Activated CD8-positive, alpha-beta memory T cell treated with anti-CD3 and anti-CD28 coated beads, Interleukin-2, amount 50 U/mL, for 4 hours (primary cell): Measurements from ENCODE around the gene ZDHHC20.
A peak's percentile ranks its signal among the peaks of the same experiment; 100 is the strongest.

Experiments used
- DNase-seq: peaks from one replicate; pipeline ENCODE4 v3.0.0-alpha.2; 2020

Gene ZDHHC20

GRCh38 chr13:21360463-21360862, 98.6 kb downstream of the ZDHHC20 start:
- DNase-seq, result no peak

- DNase-seq, result no peak
Measured at GRCh38 chr13:21359855-21360254, 99.2 kb downstream of the ZDHHC20 start.

DNA sequence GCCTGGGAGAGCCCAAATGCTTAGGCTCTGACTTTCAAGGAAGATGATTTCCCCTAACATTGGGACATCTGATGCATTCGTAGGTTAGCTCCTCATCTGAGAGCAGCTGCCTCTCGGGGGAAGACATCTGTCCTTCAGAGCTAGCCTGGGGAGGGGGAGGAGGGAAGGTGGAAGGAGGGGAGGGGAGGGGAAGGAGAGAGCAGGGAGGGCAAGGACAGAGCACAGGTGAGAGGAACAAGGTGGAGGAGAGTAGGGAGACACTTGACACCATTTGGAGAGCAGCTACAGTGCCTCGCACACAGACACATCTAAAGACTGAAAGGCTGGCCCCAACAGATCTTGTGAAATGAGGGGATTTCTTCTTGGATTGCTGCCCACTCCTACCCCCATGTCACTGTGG, 103.8 kb downstream of the ZDHHC20 start:
- no peak for DNase-seq

GRCh38 chr13:21354721-21355120, 104.4 kb downstream of the ZDHHC20 start:
- DNase-seq, result no peak

- no peak for DNase-seq
Measured at GRCh38 chr13:21348488-21349120, 110.5 kb downstream of the ZDHHC20 start.

DNA sequence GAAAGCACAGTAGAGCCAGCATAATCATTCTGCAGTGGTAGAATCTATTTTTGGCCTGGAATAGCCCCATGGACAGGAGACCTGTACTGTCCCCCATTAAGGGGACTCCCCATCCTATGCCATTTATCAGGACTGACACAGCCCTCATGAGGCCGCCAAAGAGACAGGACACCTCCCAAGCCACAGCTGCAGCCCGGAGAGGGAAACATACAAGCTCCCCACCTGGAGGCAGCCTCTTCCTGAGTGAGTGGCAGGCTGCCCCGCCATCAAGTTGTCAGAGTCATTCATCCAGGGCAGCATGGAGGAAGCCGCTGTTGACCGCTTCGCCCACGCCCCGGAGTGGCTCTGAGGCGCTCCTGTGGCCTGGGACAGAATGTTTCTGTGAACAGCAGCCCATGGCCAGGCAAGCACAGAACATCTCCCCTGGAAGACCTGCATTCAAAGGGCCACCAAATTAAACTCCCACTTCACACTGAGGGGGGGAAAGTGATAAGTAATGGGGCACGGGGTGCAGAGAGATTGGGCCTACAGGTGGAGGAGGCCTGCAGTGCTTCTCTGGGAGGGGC, 111.3 kb downstream of the ZDHHC20 start:
- no peak for DNase-seq

DNA sequence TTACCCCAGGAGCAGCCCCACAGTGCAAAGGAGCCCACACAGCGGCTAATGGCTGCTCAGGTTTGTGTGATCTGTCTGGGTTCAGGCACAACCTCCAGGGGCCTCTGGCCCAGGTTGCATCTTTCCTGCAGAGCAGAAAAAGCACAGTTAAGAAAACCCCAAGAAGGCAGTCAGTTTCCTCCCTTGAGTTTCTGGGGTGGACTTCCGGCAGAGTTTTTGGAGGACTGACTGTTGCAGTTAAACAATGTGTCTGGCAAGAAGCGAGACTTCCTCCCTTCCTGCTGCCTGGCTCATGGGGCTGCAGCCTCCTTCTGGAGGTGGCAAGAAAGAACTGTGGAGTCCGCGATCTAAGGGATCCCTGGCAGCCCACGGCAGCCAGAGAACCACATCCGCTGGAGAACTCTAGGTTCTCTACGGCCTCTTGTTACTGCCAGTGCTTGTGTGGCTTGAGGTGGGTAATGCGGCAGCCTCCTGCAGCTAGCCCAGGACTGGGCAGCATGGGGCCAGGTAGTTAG, 114.4 kb downstream of the ZDHHC20 start:
- DNase-seq, result no peak

- no peak for DNase-seq
Measured at GRCh38 chr13:21343659-21344058, 115.4 kb downstream of the ZDHHC20 start.

GRCh38 chr13:21342699-21343442, 116.2 kb downstream of the ZDHHC20 start:
- DNase-seq, result no peak

DNA sequence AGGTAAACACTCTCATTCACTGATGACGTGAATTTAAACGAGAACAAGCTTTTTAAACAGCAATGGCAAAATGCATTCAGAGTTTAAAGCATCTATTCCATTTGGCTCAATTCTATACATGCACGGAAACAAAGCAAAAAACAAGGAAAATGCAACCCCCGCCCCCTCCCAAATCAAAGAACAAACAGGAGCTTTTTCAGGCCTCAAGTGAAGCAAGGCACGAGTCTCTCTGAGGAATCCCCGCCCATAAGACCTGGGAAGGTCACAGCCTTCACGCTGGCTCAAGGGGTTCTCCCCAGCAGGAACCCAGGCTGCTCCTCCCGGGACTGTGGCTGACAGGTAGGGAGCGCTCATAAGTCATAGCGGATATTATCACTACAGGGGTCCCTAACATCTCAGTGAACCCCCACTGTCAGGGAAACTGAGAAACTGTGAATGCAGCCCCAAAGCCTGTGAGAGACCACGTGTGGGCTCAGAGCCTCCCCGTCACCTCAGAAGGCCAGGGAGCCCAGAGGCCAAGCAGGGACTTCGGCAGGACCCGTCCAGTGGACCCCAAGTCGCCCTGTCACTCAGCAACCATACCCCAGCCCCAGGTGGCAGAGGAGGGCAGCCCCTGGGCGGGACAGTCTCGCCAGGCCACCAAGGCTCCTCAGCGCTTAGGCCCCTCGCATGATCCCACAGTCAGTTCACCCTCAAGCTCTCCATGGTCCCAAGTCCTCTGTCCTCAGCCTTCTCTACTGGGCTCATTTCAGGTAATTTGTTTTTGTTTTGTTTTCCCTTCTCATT, 117.3 kb downstream of the ZDHHC20 start:
- no peak for DNase-seq

- no peak for DNase-seq
Measured at GRCh38 chr13:21338639-21339278, 120.3 kb downstream of the ZDHHC20 start.

DNA sequence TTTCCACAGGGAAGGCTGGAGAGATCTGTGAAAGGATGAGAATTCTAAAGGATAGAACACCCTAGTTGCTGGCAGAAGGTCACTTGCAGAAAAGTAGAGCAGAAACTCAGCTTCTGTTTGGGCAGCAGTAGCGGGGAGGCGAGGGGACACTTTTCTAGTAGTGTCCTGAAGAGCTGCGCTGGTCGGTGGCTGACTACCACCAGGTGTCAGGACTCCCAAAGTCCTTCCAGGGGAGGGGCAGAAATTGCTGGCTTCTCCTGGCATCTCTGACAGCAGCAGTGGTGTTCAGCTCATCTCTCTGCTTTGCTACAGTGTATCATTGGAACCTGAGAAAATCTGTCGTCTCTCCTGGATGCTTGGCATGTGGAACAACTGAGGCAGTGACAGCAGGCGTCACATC, 120.9 kb downstream of the ZDHHC20 start:
- no peak for DNase-seq

- no peak for DNase-seq
Measured at GRCh38 chr13:21336609-21337349, 122.3 kb downstream of the ZDHHC20 start.

GRCh38 chr13:21333186-21333585, 125.9 kb downstream of the ZDHHC20 start:
- DNase-seq, result no peak

DNA sequence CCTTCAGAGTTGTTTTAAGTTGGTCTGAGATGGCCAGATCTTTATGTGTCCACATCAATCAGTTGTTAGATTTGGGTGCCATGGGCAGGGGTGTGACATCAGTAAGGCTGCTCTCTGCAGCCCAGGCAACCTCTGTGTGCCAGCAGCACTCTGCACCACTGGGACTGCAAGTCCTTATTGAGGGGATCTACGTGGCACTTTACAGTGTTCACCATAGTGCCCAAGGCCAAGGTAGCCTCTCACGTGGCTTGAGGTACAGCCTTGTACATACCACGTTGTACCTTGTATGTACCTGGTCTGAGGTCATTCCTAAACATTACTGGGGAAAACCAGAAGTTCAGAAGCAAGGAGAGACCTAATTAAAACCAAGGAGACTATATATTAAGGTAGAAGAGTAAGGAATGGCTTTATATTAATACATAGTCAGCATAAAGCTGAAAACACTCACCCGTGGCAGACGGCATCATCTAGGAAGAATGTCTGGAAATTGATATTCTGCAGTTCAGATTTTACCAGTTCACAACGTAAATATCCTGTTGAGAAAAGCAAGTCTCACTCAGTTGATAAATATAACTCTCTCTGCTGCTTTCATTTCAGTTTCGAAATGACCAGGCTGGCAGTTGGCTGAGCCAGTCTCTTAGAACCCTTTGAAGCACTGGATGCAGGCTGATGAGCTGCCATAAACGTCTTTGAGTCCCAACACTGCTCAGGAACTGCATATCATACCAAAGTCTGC, 128.8 kb downstream of the ZDHHC20 start:
- no peak for DNase-seq

DNA sequence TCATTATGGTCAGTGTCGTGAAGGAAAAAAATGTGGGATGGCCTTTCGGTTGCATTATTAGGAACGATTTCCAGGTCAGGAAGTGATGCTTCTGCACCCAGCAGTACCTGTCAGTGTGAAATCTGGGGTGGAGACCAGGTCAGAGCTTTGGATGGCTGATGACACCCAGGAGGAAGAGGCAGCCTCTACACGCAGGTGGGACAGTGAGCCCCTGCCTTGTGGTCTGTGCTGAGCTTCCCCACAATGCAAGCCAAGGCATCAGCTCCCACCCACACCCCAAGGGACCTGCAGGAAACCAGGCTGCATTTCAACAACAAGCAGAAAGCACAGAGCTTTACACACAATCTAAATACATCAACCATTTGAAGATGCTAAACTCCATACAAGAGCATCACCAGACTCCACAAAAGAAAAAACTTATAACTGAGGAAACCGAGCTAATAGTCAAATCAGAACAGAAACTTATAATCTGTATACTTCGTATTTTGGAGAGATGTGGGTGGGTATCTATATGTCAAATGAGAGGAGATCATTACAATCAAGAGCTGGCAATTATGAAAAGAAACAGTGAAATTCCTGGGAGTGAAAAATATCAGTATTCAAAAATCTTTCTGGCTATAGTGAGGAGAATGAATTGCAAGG, 130.1 kb downstream of the ZDHHC20 start:
- DNase-seq, result no peak

DNA sequence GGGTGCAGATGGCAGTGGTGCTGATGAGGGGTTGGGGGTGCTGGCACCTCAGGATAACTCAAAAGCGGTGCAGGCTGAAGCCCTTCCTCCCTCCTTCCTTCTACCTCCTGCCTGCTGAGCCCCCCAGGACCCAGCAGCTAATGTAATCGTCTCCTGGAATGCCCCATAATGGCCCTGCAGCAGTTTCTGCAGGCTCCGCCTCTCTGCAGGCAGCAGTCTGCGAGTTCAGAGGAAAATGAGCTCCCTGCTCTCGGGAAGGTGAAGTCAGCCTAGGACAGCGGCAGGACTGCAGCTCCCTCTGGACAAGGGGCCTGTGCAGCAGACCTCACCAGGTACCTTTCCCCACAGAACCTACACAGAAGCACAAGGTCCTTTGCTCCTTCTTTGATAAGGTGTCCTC, 130.9 kb downstream of the ZDHHC20 start:
- DNase-seq, result no peak

DNA sequence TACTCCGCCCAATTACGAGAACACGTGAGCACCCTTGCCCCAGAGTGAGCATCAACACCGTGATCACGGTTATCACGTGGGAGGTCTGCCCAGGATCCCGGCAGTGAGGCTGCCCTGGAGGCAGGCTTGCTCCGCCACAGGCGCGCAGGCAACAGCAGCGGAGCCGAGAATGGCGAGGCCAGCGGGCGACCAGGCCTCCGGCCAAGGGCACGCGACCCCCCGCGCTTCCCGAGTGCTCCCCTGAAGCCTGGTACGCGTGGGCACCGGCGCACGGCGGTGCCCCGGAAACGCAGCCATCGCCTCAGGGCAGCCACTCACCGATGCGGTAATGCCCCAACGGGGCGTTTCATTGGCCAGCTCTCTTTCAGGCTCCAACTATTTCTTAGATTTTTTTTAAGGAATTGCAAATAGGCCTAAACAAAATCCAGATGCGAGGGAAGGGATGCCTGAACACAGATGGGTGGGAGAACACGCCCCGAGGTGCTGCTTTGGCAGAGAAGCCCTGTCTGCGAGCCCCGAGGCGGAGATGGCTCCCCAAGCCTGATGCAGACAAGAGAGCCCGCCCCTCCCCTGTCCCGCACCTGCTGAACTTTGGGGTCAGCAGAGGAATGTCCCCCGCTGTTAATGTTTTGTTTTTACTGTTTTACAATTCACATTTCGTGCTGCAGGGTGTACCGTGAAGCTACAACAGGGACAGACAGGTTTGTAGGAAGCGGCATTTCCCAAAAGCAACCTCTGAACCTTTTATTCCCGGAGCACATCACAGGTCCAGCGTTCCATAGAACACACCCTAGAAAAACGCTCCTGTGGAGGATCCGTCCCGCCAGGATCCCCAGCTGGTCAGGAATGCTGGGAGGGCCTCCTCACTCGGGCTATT, 132.7 kb downstream of the ZDHHC20 start:
- peak; percentile 32 for DNase-seq

DNA sequence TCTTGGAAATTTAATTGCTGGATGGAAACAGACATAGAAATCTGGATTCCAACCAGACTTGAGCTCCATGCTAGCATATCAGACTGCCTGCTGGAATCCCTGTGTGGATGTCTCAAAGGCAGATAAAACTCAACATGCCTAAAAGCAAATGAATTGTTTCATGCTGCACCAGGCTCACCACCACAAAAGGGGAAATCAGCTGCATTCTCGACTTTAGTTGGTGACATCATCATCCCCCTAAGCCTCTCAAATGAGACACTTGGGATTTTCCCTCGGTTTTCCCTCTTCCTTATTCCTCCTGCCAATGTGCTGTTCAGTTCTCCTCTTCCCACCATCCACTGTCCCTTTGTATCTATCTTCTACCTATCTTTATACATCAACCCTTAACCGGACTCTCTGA, 134.3 kb downstream of the ZDHHC20 start:
- no peak for DNase-seq

GRCh38 chr13:21322988-21323387, 136.1 kb downstream of the ZDHHC20 start:
- no peak for DNase-seq
